GM12878 (cell line): ENCODE data around the gene CCDC138. TPM values are rescaled to one million over a fixed set of nuclear protein-coding genes. Genes with fewer than 3 reads are reported as not detected.

Experiments used
- ATAC-seq: fragments of 200-7000 bp; cut with Tn5 transposase; 3 replicates; pipeline ENCODE4 v1.9.1; 2020; ENCODE audit warnings: mild to moderate bottlenecking, moderate library complexity
- BruUV-seq: library from RNA; stranded (reverse); fragments of 400-500 nt; replicated peaks from 2 replicates; lab custom pipeline; 2021; lab: Mats Ljungman, UMichigan
- CTCF ChIA-PET: fragments of 300-600 bp; sonication (Branson Sonifier 250); formaldehyde crosslinking; extraction: SDS; loops from one replicate; lab custom pipeline; 2021; ENCODE audit warnings: inconsistent platforms; lab: Yijun Ruan, JAX
- POLR2A ChIA-PET: fragments of 350-600 bp; formaldehyde crosslinking; extraction: SDS; loops from one replicate; lab custom pipeline; 2021; ENCODE audit warnings: inconsistent platforms; lab: Charles Lee
- RAD21 ChIA-PET: fragments of 300-600 bp; sonication (Branson Sonifier 250); formaldehyde crosslinking; loops from one replicate; lab custom pipeline; 2023; ENCODE audit warnings: antibody characterized with exemption; ENCODE audit not compliant: unreplicated experiment; lab: Charles Lee
- SMC1A ChIA-PET: fragments of 300-600 bp; sonication (Branson Sonifier 250); formaldehyde crosslinking; loops from one replicate; lab custom pipeline; 2023; ENCODE audit not compliant: unreplicated experiment, uncharacterized antibody; lab: Charles Lee
- DNase-seq: peaks from one replicate; pipeline ENCODE4 v3.0.0-alpha.2; 2011; ENCODE audit warnings: low read depth, low spot score
- FAIRE-seq: peaks from 3 replicates; lab custom pipeline; 2011; peaks lifted over from hg19 to GRCh38; lab: Jason Lieb, UNC
- H2AFZ ChIP-seq: 2 replicates; pipeline ENCODE4 v1.6.0; 2011; ENCODE audit warnings: low read depth, low read length, control low read depth; ENCODE audit not compliant: control insufficient read depth
- H3K27ac ChIP-seq: 2 replicates; pipeline ENCODE4 v1.5.1; 2011; ENCODE audit warnings: control low read depth; ENCODE audit not compliant: control insufficient read depth, insufficient read depth
- H3K27me3 ChIP-seq, 2 experiments: replicated peaks in 1 of 2; 2 replicates each; pipeline versions ENCODE4 v1.6.0 to v1.6.1; 2011; ENCODE audit warnings: low read length in 1 of 2; ENCODE audit not compliant: control insufficient read depth in 2 of 2, insufficient read depth in 2 of 2
- H3K36me3 ChIP-seq, 2 experiments: 2 replicates each; pipeline ENCODE4 v1.5.1; 2011; ENCODE audit warnings: low read length in 1 of 2; ENCODE audit not compliant: control insufficient read depth in 2 of 2, insufficient read depth in 2 of 2
- H3K4me1 ChIP-seq: 2 replicates; pipeline ENCODE4 v1.6.1; 2011; ENCODE audit warnings: mild to moderate bottlenecking, low read length, moderate library complexity, mixed read lengths; ENCODE audit not compliant: control insufficient read depth, insufficient read depth
- H3K4me2 ChIP-seq: 2 replicates; pipeline ENCODE4 v1.6.0; 2011; ENCODE audit warnings: control low read depth; ENCODE audit not compliant: control insufficient read depth, insufficient read depth
- H3K4me3 ChIP-seq: fragments of 200-600 bp; sonication (generic); 2 replicates; pipeline ENCODE4 v1.5.1; 2016
- H3K79me2 ChIP-seq: 2 replicates; pipeline ENCODE4 v1.6.0; 2011; ENCODE audit warnings: low read length; ENCODE audit not compliant: control insufficient read depth, insufficient read depth
- H3K9ac ChIP-seq: 2 replicates; pipeline ENCODE4 v1.8.0; 2011; ENCODE audit warnings: low read length, control low read depth, mixed read lengths; ENCODE audit not compliant: control insufficient read depth, insufficient read depth
- H3K9me3 ChIP-seq: replicated peaks from 3 replicates; pipeline ENCODE4 v1.5.1; 2011; ENCODE audit warnings: mild to moderate bottlenecking, low read length; ENCODE audit not compliant: control insufficient read depth, insufficient read depth
- H4K20me1 ChIP-seq: 2 replicates; pipeline ENCODE4 v1.6.0; 2011; ENCODE audit not compliant: control insufficient read depth, insufficient read depth
- BACH1 ChIP-seq: fragments of 450-650 bp; IDR thresholded peaks from 2 replicates; pipeline ENCODE4 v1.6.1; 2017; ENCODE audit warnings: mild to moderate bottlenecking, borderline replicate concordance
- BCL3 ChIP-seq: IDR thresholded peaks from 2 replicates; pipeline ENCODE4 v1.6.1; 2011; ENCODE audit warnings: borderline replicate concordance, low read depth, mild to moderate bottlenecking, moderate library complexity, low read length; ENCODE audit not compliant: insufficient read depth, poor library complexity, severe bottlenecking
- ELK1 ChIP-seq: IDR thresholded peaks from 2 replicates; pipeline ENCODE4 v1.6.1; 2012; ENCODE audit warnings: low read depth, low read length, improper control_type of control experiment
- FOS ChIP-seq: IDR thresholded peaks from 3 replicates; pipeline ENCODE4 v1.6.1; 2011; ENCODE audit warnings: borderline replicate concordance; ENCODE audit not compliant: insufficient read length; ENCODE audit errors: extremely low read depth
- MXI1 ChIP-seq: fragments of 150-350 bp; IDR thresholded peaks from 2 replicates; pipeline ENCODE4 v1.6.1; 2011; ENCODE audit warnings: low read depth, mild to moderate bottlenecking, inconsistent platforms, low read length, improper control_type of control experiment
- MYB ChIP-seq: fragments of 150-350 bp; IDR thresholded peaks from 2 replicates; pipeline ENCODE4 v1.6.1; 2014; ENCODE audit warnings: mild to moderate bottlenecking, low read depth, low read length, borderline replicate concordance
- ZNF217 ChIP-seq: fragments of 450-650 bp; IDR thresholded peaks from 2 replicates; pipeline ENCODE4 v1.6.1; 2017; ENCODE audit warnings: antibody characterized with exemption, mild to moderate bottlenecking
- ZNF622 ChIP-seq: fragments of 450-650 bp; IDR thresholded peaks from 2 replicates; pipeline ENCODE4 v1.6.1; 2017; ENCODE audit warnings: mild to moderate bottlenecking, inconsistent platforms
- WGBS: methylation state at CpG from one replicate; pipeline ENCODE4 v1.1.6; 2016; ENCODE audit warnings: low lambda C conversion rate; ENCODE audit not compliant: insufficient replicate concordance, insufficient coverage; ENCODE audit errors: missing lambda C conversion rate; 5-methylcytosine and 5-hydroxymethylcytosine counted together
- in situ Hi-C: fragments of 300-500 bp; cut with MboI; formaldehyde crosslinking; loops from 9 replicates; pipeline ENCODE4 v1.14.3; 2018; ENCODE audit warnings: mixed read lengths
- intact Hi-C: fragments of 100-400 bp; cut with micrococcal nuclease; formaldehyde crosslinking; loops from one replicate; pipeline ENCODE4 v1.14.2; 2022; ENCODE audit not compliant: unreplicated experiment
- polyA plus RNA-seq, 11 experiments: library from polyadenylated mRNA; depleted of rRNA in 4 of 11; unstranded in 6 of 11; stranded (reverse) in 5 of 11; fragments of >200 nt; fragmentation: Nextera tagmentation in 4 of 11; fragmentation: Illumina TruSeq in 1 of 11; extraction: Ambion mirVana in 4 of 11; extraction: Trizol in 1 of 11; gene quantifications; 1 replicate in 1 of 11; 2 replicates in 10 of 11; pipeline versions ENCODE4 v1.2.1 to v1.2.3, GENCODE V29; 2011 to 2016; ENCODE audit warnings: inconsistent platforms in 2 of 11, missing spikeins in 2 of 11, low read depth in 1 of 11
- total RNA-seq, 4 experiments: library from RNA; depleted of rRNA in 3 of 4; stranded (reverse); fragments of >200 nt in 3 of 4; fragmentation: Illumina TruSeq in 1 of 4; extraction: Trizol in 1 of 4; gene quantifications; 2 replicates each; pipeline versions ENCODE4 v1.2.1 to v1.2.3, GENCODE V29; 2013 to 2021

The CCDC138 gene
- total and polyA plus RNA-seq, 10 of the 15 experiments (the other 5 are each of a cell fraction or from before 2014, with no cell fraction given): 7.9 to 19.4 (median 13.0) TPM

- TF ChIP-seq ELK1: no peak
These were observed 108.6 kb downstream of the CCDC138 start (continued) for GRCh38 chr2:108895188-108895587.

GRCh38 chr2:108896741-108897140 lies 110.2 kb downstream of the CCDC138 start:
- SMC1A ChIA-PET: no interaction called here
- no peak for ATAC-seq
- H2AFZ ChIP-seq: no peak overlapping the region

More at GRCh38 chr2:108896741-108897140, 110.2 kb downstream of the CCDC138 start:
- no peaks in the 10 kb centered on the region for H3K79me2 ChIP-seq
- FAIRE-seq: no peak
- POLR2A ChIA-PET: no interaction called here
- H4K20me1 ChIP-seq: no peaks in the 10 kb centered on the region
- H3K27ac ChIP-seq: no peak overlapping the region
- in situ Hi-C loops: no loop called here
- H3K4me2 ChIP-seq: no peak overlapping the region
- no peaks in the 10 kb centered on the region for H3K4me1 ChIP-seq
- no peak overlapping the region for H3K9ac ChIP-seq
- no peak overlapping the region for H3K4me3 ChIP-seq
- no peaks in the 10 kb centered on the region for H3K27me3 ChIP-seq
- no peak for DNase-seq
- intact Hi-C loops: no loop called here
- TF ChIP-seq BACH1 (no peak), ZNF622 (no peak), MXI1 (no peak), ZNF217 (no peak), BCL3 (no peak), FOS (no peak), MYB (no peak)
- WGBS: 83% methylated on average over 13 of the region's 13 CpGs
- no peaks in the 10 kb centered on the region; the same call in 2 of the 3 replicates for H3K9me3 ChIP-seq
- BruUV-seq: no TSS peak
- H3K36me3 ChIP-seq: no peaks in the 10 kb centered on the region
- RAD21 ChIA-PET: no interaction called here
- CTCF ChIA-PET: no interaction called here
